Esophagus muscularis mucosa (tissue), 4 donors: ENCODE measurements around the gene CLEC4M. TPM values are rescaled to one million over a fixed set of nuclear protein-coding genes. Genes with fewer than 3 reads are reported as not detected.

Experiments used
- DNase-seq: peaks from one replicate; pipeline ENCODE4 v3.0.0-alpha.2; 2017; ENCODE audit errors: extremely low spot score
- H3K27ac ChIP-seq, 4 donors: fragments of 200-600 bp; sonication (generic); replicated peaks in 1 of 4; 1 replicate in 3 of 4; 2 replicates in 1 of 4; pipeline ENCODE4 v1.5.1; 2016 to 2019; ENCODE audit warnings: mild to moderate bottlenecking in 1 of 4
- H3K27me3 ChIP-seq, 4 donors: fragments of 200-600 bp; sonication (generic); one replicate each; pipeline versions ENCODE4 v1.5.1 to v1.6.0; 2016 to 2019
- H3K36me3 ChIP-seq, 4 donors: fragments of 200-600 bp; sonication (generic); one replicate each; pipeline ENCODE4 v1.5.1; 2016 to 2019
- H3K4me1 ChIP-seq, 4 donors: fragments of 200-600 bp; sonication (generic); one replicate each; pipeline ENCODE4 v1.5.1; 2016 to 2019
- H3K4me3 ChIP-seq, 4 donors: fragments of 200-600 bp; sonication (generic); 1 replicate in 2 of 4; 2 replicates in 2 of 4; pipeline ENCODE4 v1.5.1; 2016 to 2019; ENCODE audit warnings: mild to moderate bottlenecking in 4 of 4, moderate library complexity in 1 of 4
- H3K9me3 ChIP-seq, 4 donors: fragments of 200-600 bp; sonication (generic); 1 replicate in 3 of 4; 2 replicates in 1 of 4; pipeline ENCODE4 v1.5.1; 2016 to 2019
- EP300 ChIP-seq: sonication (generic); formaldehyde crosslinking; IDR thresholded peaks from one replicate; pipeline ENCODE4 v1.6.1; 2017; ENCODE audit warnings: antibody characterized with exemption
- POLR2A ChIP-seq: fragments of 450-650 bp; IDR thresholded peaks from one replicate; pipeline ENCODE4 v1.6.1; 2017; ENCODE audit warnings: antibody characterized with exemption, moderate library complexity, mild to moderate bottlenecking, low read depth
- POLR2AphosphoS5 ChIP-seq, 2 donors: sonication (generic); formaldehyde crosslinking; IDR thresholded peaks; one replicate each; pipeline ENCODE4 v1.6.1; 2017; ENCODE audit warnings: antibody characterized with exemption in 2 of 2
- WGBS: methylation state at CpG from one replicate; pipeline ENCODE4 v1.1.5; 2018; 5-methylcytosine and 5-hydroxymethylcytosine counted together
- intact Hi-C: fragments of 100-400 bp; cut with DNase I; formaldehyde crosslinking; loops from one replicate; pipeline ENCODE4 v1.15.1; 2023
- total RNA-seq, 4 donors: library from RNA; depleted of rRNA; stranded (reverse); fragments of >200 nt; gene quantifications; one replicate each; pipeline versions ENCODE4 v1.1.0 to v1.2.1, GENCODE V29; 2016
- TF ChIP-seq, protein P1 (sequence below), 3 experiments: fragments of 200-600 bp in 2 of 3; fragments of 450-650 bp in 1 of 3; sonication (generic) in 2 of 3; IDR thresholded peaks; one replicate each; pipeline ENCODE4 v1.5.1; 2017 to 2019; ENCODE audit warnings: antibody characterized with exemption in 3 of 3, mild to moderate bottlenecking in 2 of 3, moderate library complexity in 1 of 3

CLEC4M gene
- total RNA-seq, 4 donors from 2014 or later = not detected

DNA sequence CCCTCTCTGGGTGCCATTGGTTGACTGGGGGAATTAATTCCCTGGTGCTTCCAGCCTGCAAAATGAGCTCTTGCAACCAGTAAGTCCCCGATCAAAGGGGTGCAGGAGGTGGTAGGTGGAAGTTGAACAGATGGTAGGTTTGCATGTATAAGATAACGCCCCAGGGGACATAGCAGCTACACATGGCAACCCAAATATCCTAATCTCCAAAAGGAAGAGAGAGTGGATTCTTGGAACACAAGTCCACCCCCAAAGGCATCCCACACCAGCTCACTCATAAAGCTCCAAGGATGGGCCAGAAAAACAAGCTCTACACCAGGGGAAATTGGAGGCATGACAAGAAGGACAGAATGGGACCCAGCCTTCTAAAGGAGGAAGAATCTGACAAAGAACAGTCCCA, 20.5 kb upstream of the CLEC4M start:
- H3K9me3 ChIP-seq = no peaks in the 10 kb centered on the region
- 100% methylated on average over 2 of the region's 2 CpGs for WGBS
- no peak for DNase-seq
- H3K4me3 ChIP-seq = no peak overlapping the region
- H3K4me1 ChIP-seq = no peaks in the 10 kb centered on the region
- no peaks in the 10 kb centered on the region for H3K36me3 ChIP-seq
- H3K27me3 ChIP-seq = peaks cover 0 to 60% (median 0%) of the 10 kb centered on the region in 4 donors
- no peak overlapping the region for H3K27ac ChIP-seq
- TF ChIP-seq, protein P1, sequence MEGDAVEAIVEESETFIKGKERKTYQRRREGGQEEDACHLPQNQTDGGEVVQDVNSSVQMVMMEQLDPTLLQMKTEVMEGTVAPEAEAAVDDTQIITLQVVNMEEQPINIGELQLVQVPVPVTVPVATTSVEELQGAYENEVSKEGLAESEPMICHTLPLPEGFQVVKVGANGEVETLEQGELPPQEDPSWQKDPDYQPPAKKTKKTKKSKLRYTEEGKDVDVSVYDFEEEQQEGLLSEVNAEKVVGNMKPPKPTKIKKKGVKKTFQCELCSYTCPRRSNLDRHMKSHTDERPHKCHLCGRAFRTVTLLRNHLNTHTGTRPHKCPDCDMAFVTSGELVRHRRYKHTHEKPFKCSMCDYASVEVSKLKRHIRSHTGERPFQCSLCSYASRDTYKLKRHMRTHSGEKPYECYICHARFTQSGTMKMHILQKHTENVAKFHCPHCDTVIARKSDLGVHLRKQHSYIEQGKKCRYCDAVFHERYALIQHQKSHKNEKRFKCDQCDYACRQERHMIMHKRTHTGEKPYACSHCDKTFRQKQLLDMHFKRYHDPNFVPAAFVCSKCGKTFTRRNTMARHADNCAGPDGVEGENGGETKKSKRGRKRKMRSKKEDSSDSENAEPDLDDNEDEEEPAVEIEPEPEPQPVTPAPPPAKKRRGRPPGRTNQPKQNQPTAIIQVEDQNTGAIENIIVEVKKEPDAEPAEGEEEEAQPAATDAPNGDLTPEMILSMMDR (IDR thresholded peaks at IDR 0.05) = no peak
- TF ChIP-seq POLR2A (no peak), EP300 (no peak), POLR2AphosphoS5 (IDR thresholded peaks at IDR 0.05) (no peak)
- intact Hi-C loops = no loop called here

GRCh38 chr19:7742991-7743390, 20.1 kb upstream of the CLEC4M start:
- H3K27me3 ChIP-seq = peaks cover 0 to 58% (median 0%) of the 10 kb centered on the region in 4 donors
- DNase-seq = no peak
- 76% methylated on average over 11 of the region's 11 CpGs for WGBS

DNA sequence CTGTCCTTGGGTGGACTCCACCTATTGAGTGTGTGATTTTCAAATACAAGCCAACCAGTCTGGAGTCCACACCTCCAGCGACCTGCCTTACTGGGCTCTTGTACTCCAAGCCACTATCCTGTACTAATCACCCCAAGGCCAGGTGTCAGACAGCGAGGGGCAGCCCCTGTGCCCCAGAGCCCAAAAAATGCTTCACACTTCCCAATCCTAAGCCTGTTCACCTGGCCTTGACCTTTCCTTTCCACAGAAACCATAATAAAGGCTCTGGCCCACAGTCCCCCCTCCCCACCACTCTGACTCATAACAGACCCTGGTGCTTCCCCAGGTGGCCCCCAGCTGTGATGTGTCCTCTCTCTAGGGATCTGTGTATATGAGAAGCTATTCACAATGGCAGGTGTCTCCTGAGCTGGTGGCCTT, 19.6 kb upstream of the CLEC4M start:
- 78% methylated on average over 2 of the region's 2 CpGs for WGBS
- Histone ChIP-seq H3K36me3 (no peaks in the 10 kb centered on the region), H3K9me3 (no peaks in the 10 kb centered on the region), H3K27ac (no peak overlapping the region), H3K4me3 (no peak overlapping the region), H3K4me1 (no peaks in the 10 kb centered on the region), H3K27me3 (peaks cover 0 to 60% (median 0%) of the 10 kb centered on the region in 4 donors)
- intact Hi-C loops = no loop called here
- DNase-seq = no peak
- TF ChIP-seq POLR2AphosphoS5 (IDR thresholded peaks at IDR 0.05) = no peak
- TF ChIP-seq, protein P1 (IDR thresholded peaks at IDR 0.05) = no peak
- no peak for TF ChIP-seq POLR2A
- TF ChIP-seq EP300 = no peak

More at GRCh38 chr19:7742991-7743390, 20.1 kb upstream of the CLEC4M start:
- Histone ChIP-seq H3K4me1 (no peaks in the 10 kb centered on the region), H3K4me3 (no peak overlapping the region), H3K27ac (no peak overlapping the region), H3K36me3 (no peaks in the 10 kb centered on the region), H3K9me3 (no peaks in the 10 kb centered on the region)
- TF ChIP-seq, protein P1 (IDR thresholded peaks at IDR 0.05) = no peak
- TF ChIP-seq EP300 (no peak), POLR2AphosphoS5 (IDR thresholded peaks at IDR 0.05) (no peak)
- intact Hi-C loops = no loop called here

DNA sequence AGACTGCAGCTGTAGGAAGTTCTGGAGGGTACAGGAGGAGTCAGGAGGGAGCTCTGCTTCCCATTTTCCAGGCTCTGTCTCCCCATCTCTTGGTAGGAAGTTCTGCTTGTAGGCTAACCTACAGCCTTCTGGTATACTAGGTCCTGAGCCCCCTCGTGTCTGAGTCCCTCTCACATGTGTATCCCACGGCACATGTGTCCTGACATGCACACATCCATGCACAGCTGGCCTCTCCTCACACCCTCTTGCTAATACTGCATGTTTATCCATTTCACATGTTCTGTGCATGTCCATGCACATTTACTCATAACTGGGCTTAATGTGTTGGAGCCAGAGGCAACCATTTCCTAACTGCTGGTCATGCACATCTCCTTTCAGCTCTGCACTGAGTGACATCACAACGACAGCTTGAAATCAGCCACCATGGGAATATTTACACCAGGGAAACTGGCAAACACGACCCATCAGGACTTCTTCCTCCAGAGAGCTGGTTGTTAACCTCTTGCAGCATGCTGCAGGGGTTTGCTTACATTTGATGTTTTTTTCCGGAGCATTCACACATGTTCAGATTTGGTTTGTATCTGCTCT, 18.8 kb upstream of the CLEC4M start:
- intact Hi-C loops = no loop called here
- Histone ChIP-seq H3K4me3 (no peak overlapping the region), H3K9me3 (no peaks in the 10 kb centered on the region), H3K4me1 (no peaks in the 10 kb centered on the region), H3K27me3 (peaks cover 0 to 61% (median 0%) of the 10 kb centered on the region in 4 donors), H3K27ac (no peak overlapping the region), H3K36me3 (no peaks in the 10 kb centered on the region)
- TF ChIP-seq, protein P1 (IDR thresholded peaks at IDR 0.05) = no peak
- TF ChIP-seq POLR2AphosphoS5 (IDR thresholded peaks at IDR 0.05) (no peak), EP300 (no peak), POLR2A (no peak)
- no peak for DNase-seq
- WGBS = 70% methylated on average over 5 of the region's 5 CpGs
